RWPE2 (cell line): Measurements from ENCODE around the gene FLYWCH1.

ENCODE experiments used
- ATAC-seq: fragments of 200-7000 bp; cut with Tn5 transposase; 3 replicates; pipeline ENCODE4 v1.9.1; 2021; ENCODE audit warnings: low read depth
- DNase-seq: peaks from one replicate; pipeline ENCODE4 v3.0.0-alpha.2; 2020; ENCODE audit warnings: low spot score
- H3K27ac ChIP-seq: fragments of 450-650 bp; 2 replicates; pipeline ENCODE4 v1.5.1; 2017; ENCODE audit warnings: mild to moderate bottlenecking; ENCODE audit not compliant: poor library complexity, severe bottlenecking
- H3K27me3 ChIP-seq: fragments of 250-450 bp; sonication (Bioruptor Pico); 2 replicates; pipeline ENCODE4 v1.5.1; 2021; ENCODE audit warnings: mild to moderate bottlenecking, moderate library complexity; ENCODE audit not compliant: insufficient read depth, poor library complexity, severe bottlenecking
- H3K36me3 ChIP-seq: fragments of 250-450 bp; sonication (Bioruptor Pico); 2 replicates; pipeline ENCODE4 v1.5.1; 2020; ENCODE audit warnings: low read depth, mild to moderate bottlenecking, moderate library complexity
- H3K4me1 ChIP-seq: fragments of 250-450 bp; sonication (Bioruptor Pico); 2 replicates; pipeline ENCODE4 v1.5.1; 2021; ENCODE audit warnings: mild to moderate bottlenecking, moderate library complexity; ENCODE audit not compliant: insufficient read depth, poor library complexity, severe bottlenecking
- H3K4me3 ChIP-seq: fragments of 250-450 bp; sonication (Bioruptor Pico); 2 replicates; pipeline ENCODE4 v1.5.1; 2021; ENCODE audit warnings: mild to moderate bottlenecking, moderate library complexity; ENCODE audit not compliant: severe bottlenecking
- H3K9me3 ChIP-seq: fragments of 250-450 bp; sonication (Bioruptor Pico); 2 replicates; pipeline ENCODE4 v1.5.1; 2021; ENCODE audit warnings: mild to moderate bottlenecking, moderate library complexity; ENCODE audit not compliant: severe bottlenecking
- TF ChIP-seq, protein P1 (sequence below): fragments of 450-650 bp; IDR thresholded peaks from one replicate; pipeline ENCODE4 v1.5.1; 2017; ENCODE audit warnings: mild to moderate bottlenecking, moderate library complexity; ENCODE audit not compliant: poor library complexity, severe bottlenecking

Gene FLYWCH1

DNA sequence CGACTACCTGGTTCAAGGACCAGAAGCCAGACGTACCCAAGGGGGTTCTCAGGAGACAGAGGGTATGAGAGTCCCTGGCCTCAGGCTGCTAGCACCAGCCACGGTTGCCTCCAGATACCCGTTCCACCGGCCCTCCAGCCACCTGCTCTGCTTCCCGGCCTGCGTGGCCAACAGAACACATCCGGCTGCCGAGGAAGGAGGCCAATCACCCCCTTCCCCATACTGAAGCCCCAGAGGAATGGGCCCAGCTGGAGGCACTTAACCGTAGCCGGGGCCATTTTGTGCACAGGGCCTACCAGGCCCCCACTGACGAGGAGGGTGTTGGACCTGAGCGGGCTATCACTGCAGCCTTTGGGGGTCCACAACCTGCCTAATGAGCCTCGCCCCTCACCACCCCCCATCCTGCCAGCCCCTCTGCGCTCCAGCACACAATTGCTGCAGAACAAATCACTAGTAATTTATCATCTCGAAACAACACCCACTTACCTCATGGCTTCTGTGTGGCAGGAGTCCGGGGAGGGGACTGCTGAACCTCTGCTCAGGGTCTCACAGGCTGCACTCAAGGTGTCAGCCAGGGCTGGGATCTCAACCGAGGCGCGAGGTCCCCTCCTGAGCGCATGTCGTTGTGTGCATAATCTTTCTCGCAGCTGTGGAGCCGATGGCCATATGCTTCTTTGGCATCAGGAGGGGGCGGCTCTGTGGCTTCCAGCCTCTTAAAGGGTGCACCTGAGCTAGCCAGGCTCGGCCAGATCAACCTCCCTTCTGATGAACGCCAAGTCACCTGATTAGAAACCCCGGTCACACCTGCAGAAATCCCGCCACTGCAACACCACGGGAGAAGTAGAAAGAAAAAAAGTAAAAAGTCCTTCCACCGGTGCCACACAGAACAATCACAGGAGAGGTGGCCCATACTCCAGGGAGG is 42.2 kb downstream of the FLYWCH1 start:
- TF ChIP-seq, protein P1, sequence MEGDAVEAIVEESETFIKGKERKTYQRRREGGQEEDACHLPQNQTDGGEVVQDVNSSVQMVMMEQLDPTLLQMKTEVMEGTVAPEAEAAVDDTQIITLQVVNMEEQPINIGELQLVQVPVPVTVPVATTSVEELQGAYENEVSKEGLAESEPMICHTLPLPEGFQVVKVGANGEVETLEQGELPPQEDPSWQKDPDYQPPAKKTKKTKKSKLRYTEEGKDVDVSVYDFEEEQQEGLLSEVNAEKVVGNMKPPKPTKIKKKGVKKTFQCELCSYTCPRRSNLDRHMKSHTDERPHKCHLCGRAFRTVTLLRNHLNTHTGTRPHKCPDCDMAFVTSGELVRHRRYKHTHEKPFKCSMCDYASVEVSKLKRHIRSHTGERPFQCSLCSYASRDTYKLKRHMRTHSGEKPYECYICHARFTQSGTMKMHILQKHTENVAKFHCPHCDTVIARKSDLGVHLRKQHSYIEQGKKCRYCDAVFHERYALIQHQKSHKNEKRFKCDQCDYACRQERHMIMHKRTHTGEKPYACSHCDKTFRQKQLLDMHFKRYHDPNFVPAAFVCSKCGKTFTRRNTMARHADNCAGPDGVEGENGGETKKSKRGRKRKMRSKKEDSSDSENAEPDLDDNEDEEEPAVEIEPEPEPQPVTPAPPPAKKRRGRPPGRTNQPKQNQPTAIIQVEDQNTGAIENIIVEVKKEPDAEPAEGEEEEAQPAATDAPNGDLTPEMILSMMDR: no peak
- H3K4me3 ChIP-seq: no peak overlapping the region
- H3K4me1 ChIP-seq: no peaks in the 10 kb centered on the region
- no peak overlapping the region for H3K27ac ChIP-seq
- no peak for ATAC-seq
- DNase-seq: no peak
- no peaks in the 10 kb centered on the region for H3K9me3 ChIP-seq
- no peaks in the 10 kb centered on the region for H3K36me3 ChIP-seq
- no peaks in the 10 kb centered on the region for H3K27me3 ChIP-seq

DNA sequence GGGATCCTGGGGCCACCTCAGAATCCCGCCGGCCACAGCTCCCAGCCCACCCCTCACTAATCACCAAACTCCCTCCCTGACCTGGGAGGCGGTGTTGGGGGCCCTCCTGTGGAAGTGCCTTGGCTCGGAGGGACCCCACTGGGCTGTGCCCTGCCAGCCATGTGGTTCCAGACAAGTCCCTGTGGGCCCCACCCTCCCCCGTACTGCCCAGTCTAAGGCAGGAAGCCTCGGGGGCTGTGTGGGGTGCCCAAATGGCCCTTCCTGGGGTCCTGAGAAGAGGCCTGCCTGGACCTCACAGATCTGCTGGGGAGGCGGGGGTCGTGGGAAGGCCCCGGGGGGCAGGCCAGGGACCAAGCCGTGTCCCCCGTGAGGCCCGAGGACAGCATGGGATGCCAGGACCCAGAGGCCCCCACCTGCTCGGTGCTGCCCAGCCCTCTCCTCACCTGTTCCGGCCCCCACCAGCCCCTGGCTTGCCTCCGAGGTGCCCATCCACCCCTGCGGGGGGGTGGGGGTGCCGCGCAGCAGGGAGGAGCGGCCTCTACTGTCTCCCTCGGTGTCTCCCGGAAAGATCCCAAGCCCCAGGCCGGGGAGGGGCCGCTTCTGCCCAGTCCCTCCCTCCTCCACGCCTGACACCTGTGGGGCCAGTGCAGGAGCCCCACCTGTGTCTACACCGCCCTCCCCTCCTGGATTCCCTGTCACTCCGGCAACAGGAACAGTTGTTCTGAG is 43.1 kb downstream of the FLYWCH1 start:
- DNase-seq (peak; percentile 46), ATAC-seq (no peak)
- Histone ChIP-seq H3K4me1 (no peaks in the 10 kb centered on the region), H3K36me3 (no peaks in the 10 kb centered on the region), H3K4me3 (no peak overlapping the region), H3K27me3 (no peaks in the 10 kb centered on the region), H3K9me3 (no peaks in the 10 kb centered on the region), H3K27ac (no peak overlapping the region)
- TF ChIP-seq, protein P1: no peak

DNA sequence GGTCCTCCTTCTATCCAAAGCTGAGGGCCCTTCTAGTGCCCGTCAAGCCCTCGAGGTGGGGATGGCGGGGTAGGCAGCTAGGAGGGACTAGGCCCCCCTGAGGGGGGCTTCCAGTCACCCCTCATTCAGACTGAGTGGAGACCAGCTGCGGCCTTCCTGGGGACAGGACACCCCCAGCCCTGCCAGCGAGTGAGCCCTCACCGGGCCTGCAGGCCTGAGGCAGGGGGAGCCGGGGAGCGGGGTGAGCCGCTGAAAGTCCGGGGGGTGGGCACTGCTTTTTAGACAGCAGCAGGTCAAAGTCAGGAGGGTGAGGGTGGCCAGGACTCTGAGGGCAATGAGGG is 43.7 kb downstream of the FLYWCH1 start:
- H3K4me3 ChIP-seq: no peak overlapping the region
- no peaks in the 10 kb centered on the region for H3K36me3 ChIP-seq
- no peaks in the 10 kb centered on the region for H3K27me3 ChIP-seq
- H3K9me3 ChIP-seq: no peaks in the 10 kb centered on the region
- ATAC-seq: no peak
- H3K27ac ChIP-seq: no peak overlapping the region
- no peaks in the 10 kb centered on the region for H3K4me1 ChIP-seq
- TF ChIP-seq, protein P1: no peak
- peak; percentile 63 for DNase-seq

DNA sequence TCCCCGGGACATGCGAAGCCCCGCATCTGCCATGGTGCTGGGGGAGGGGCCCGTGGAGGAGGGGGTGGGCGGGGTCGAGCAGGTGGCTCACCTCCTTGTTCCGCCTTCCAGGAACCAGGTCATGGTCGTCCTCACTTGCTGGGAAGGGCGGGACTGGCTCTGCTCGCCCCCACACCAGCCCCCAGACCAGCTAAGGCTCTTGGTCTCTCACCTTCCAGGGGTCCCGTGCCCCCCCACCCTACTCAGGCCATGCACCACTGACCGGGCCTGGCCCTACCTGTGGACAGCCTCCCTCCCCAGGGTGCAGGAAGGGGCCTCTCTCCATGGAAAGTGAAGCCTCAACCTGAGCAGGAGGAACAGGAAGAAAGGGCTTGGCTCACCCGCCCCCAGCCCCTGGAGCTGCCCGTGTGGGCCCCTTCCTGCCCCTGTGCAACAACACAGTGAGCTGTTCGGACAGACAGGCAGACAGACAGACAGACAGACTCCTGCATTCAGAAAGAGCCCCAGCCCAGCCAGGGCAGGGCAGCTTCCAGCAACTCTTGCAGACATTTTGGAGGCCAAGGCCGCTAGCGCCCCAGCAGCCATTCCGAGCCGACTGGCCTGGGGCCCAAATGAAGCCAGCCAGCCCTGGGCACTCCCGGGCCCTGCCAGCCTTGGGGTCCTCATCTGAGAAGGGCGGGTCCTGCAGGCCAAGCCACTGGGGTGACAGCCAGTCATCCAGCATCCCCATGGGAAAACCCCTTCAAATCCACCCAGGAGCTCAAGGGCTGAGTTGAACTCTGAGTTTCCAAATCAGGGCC is 44.2 kb downstream of the FLYWCH1 start:
- Histone ChIP-seq H3K4me3 (no peak overlapping the region), H3K4me1 (no peaks in the 10 kb centered on the region), H3K27ac (no peak overlapping the region), H3K9me3 (no peaks in the 10 kb centered on the region), H3K36me3 (no peaks in the 10 kb centered on the region), H3K27me3 (no peaks in the 10 kb centered on the region)
- TF ChIP-seq, protein P1: no peak
- ATAC-seq (no peak; the same call in 2 of the 3 replicates), DNase-seq (peak; percentile 47)
